Hepatocyte (in vitro differentiated cells): Measurements from ENCODE around the gene ZNF541. TPM values are rescaled to one million over a fixed set of nuclear protein-coding genes. Genes with fewer than 3 reads are reported as not detected.
A peak's percentile ranks its signal among the peaks of the same experiment; 100 is the strongest.

ENCODE experiments used
- DNase-seq: peaks from one replicate; pipeline ENCODE4 v3.0.0-alpha.2; 2016; ENCODE audit warnings: low spot score
- H2AFZ ChIP-seq: fragments of 200-600 bp; sonication (generic); 2 replicates; pipeline ENCODE4 v1.6.0; 2016; ENCODE audit warnings: antibody characterized with exemption, mild to moderate bottlenecking
- H3K27ac ChIP-seq: fragments of 200-600 bp; sonication (generic); 2 replicates; pipeline ENCODE4 v1.5.1; 2016; ENCODE audit warnings: mild to moderate bottlenecking
- H3K27me3 ChIP-seq: fragments of 200-600 bp; sonication (generic); 2 replicates; pipeline ENCODE4 v1.6.1; 2016
- H3K36me3 ChIP-seq: fragments of 200-600 bp; sonication (generic); replicated peaks from 2 replicates; pipeline ENCODE4 v1.5.1; 2016; ENCODE audit warnings: low read depth; ENCODE audit not compliant: insufficient read depth
- H3K4me1 ChIP-seq: fragments of 200-600 bp; sonication (generic); 2 replicates; pipeline ENCODE4 v1.5.1; 2016; ENCODE audit warnings: mild to moderate bottlenecking, moderate library complexity; ENCODE audit not compliant: insufficient read depth
- H3K4me2 ChIP-seq: fragments of 200-600 bp; sonication (generic); 2 replicates; pipeline ENCODE4 v1.6.0; 2016
- H3K4me3 ChIP-seq: fragments of 200-600 bp; sonication (generic); 2 replicates; pipeline ENCODE4 v1.5.1; 2016; ENCODE audit warnings: mild to moderate bottlenecking
- H3K79me2 ChIP-seq: fragments of 200-600 bp; sonication (generic); 2 replicates; pipeline ENCODE4 v1.6.0; 2017; ENCODE audit warnings: mild to moderate bottlenecking
- H3K9me2 ChIP-seq: fragments of 200-600 bp; sonication (generic); replicated peaks from 2 replicates; pipeline ENCODE4 v1.6.0; 2017; ENCODE audit warnings: mild to moderate bottlenecking; ENCODE audit not compliant: insufficient read depth
- H3K9me3 ChIP-seq: fragments of 200-600 bp; sonication (generic); 2 replicates; pipeline ENCODE4 v1.5.1; 2016; ENCODE audit warnings: low read depth, mild to moderate bottlenecking
- H4K20me1 ChIP-seq: fragments of 200-600 bp; sonication (generic); 2 replicates; pipeline ENCODE4 v1.6.0; 2016; ENCODE audit warnings: mild to moderate bottlenecking; ENCODE audit not compliant: insufficient read depth, poor library complexity, severe bottlenecking
- EZH2 ChIP-seq: fragments of 200-600 bp; sonication (generic); IDR thresholded peaks from 2 replicates; pipeline ENCODE4 v1.6.1; 2016; ENCODE audit warnings: antibody characterized with exemption, mild to moderate bottlenecking, borderline replicate concordance
- EZH2phosphoT487 ChIP-seq: fragments of 200-600 bp; sonication (generic); IDR thresholded peaks from one replicate; pipeline ENCODE4 v1.6.1; 2018; ENCODE audit warnings: antibody characterized with exemption, mild to moderate bottlenecking, low read depth, moderate library complexity; ENCODE audit not compliant: unreplicated experiment, severe bottlenecking
- WGBS: methylation state at CpG from one replicate; pipeline ENCODE4 v1.1.6; 2016; ENCODE audit warnings: low lambda C conversion rate; ENCODE audit errors: missing lambda C conversion rate; 5-methylcytosine and 5-hydroxymethylcytosine counted together
- polyA plus RNA-seq: library from polyadenylated mRNA; unstranded; fragments of >200 nt; fragmentation: Nextera tagmentation; extraction: Ambion mirVana; gene quantifications from 2 replicates; pipeline ENCODE4 v1.2.1, GENCODE V29; 2016
- total RNA-seq: library from RNA; depleted of rRNA; stranded (reverse); fragments of >200 nt; gene quantifications from 2 replicates; pipeline ENCODE4 v1.2.3, GENCODE V29; 2014
- TF ChIP-seq, protein P1 (sequence below): fragments of 200-600 bp; sonication (generic); IDR thresholded peaks from 2 replicates; pipeline ENCODE4 v1.5.1; 2016; ENCODE audit warnings: antibody characterized with exemption, mild to moderate bottlenecking; ENCODE audit not compliant: poor library complexity

ZNF541 gene
- total and polyA plus RNA-seq, 2 experiments from 2014 or later = 0.05 to 0.43 TPM

DNA sequence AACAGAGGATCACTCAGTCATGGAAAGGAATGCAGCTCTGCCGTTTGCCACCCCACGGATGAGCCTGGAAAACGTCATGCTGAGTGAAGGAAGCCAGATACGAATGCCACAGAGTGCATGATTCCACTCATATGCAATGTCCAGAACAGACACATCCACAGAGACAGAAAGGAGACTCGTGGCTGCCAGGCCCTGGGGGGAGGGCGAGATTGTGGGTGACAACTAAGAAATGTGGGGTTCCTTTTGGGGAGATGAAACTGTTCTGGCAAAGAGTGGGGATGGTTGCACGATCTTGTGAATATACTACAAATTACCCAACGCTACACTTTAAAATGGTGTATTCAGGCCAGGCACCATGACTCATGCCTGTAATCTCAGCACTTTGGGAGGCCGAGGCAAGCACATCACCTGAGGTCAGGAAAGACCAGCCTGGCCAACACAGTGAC is 30.9 kb downstream of the ZNF541 start:
- no peak overlapping the region for H3K4me2 ChIP-seq
- TF ChIP-seq, protein P1, sequence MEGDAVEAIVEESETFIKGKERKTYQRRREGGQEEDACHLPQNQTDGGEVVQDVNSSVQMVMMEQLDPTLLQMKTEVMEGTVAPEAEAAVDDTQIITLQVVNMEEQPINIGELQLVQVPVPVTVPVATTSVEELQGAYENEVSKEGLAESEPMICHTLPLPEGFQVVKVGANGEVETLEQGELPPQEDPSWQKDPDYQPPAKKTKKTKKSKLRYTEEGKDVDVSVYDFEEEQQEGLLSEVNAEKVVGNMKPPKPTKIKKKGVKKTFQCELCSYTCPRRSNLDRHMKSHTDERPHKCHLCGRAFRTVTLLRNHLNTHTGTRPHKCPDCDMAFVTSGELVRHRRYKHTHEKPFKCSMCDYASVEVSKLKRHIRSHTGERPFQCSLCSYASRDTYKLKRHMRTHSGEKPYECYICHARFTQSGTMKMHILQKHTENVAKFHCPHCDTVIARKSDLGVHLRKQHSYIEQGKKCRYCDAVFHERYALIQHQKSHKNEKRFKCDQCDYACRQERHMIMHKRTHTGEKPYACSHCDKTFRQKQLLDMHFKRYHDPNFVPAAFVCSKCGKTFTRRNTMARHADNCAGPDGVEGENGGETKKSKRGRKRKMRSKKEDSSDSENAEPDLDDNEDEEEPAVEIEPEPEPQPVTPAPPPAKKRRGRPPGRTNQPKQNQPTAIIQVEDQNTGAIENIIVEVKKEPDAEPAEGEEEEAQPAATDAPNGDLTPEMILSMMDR = no peak
- no peak for TF ChIP-seq EZH2phosphoT487
- no peak for TF ChIP-seq EZH2
- peak; percentile 58 for DNase-seq

DNA sequence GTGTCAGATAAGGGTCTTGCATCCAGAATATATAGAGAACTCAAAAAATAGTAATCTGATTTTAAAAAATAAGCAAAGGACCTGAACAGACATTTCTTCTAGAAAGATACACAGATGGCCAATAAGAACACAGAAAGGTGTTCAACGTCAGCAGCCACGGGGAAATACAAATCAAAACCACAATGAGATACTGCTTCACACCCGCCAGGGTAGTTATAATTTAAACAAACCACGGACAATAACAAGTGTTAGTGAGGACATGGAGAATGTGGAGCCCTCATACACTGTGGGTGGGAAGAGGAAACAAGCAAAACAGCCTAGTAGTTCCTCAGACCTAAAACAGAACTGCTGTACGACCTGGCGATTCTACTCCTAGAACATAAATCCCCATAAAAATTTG is 31.4 kb downstream of the ZNF541 start:
- TF ChIP-seq EZH2phosphoT487 (no peak), EZH2 (no peak)
- TF ChIP-seq, protein P1 = no peak
- Histone ChIP-seq H3K9me2 (no peaks in the 10 kb centered on the region), H4K20me1 (no peaks in the 10 kb centered on the region), H3K4me2 (no peak overlapping the region), H3K27ac (peak overlapping the region; percentile 65), H2AFZ (no peak overlapping the region), H3K79me2 (no peaks in the 10 kb centered on the region), H3K27me3 (no peaks in the 10 kb centered on the region), H3K4me1 (no peaks in the 10 kb centered on the region), H3K9me3 (no peaks in the 10 kb centered on the region), H3K36me3 (no peaks in the 10 kb centered on the region), H3K4me3 (no peak overlapping the region)
- whole genome bisulfite sequencing = 56% methylated on average over 6 of the region's 6 CpGs
- DNase-seq = no peak

More for the DNA sequence above, 30.9 kb downstream of the ZNF541 start:
- Histone ChIP-seq H2AFZ (no peak overlapping the region), H3K9me3 (no peaks in the 10 kb centered on the region), H3K27me3 (no peaks in the 10 kb centered on the region), H3K36me3 (no peaks in the 10 kb centered on the region), H3K27ac (peak overlapping the region; percentile 65), H4K20me1 (no peaks in the 10 kb centered on the region), H3K79me2 (no peaks in the 10 kb centered on the region), H3K4me3 (no peak overlapping the region), H3K4me1 (no peaks in the 10 kb centered on the region), H3K9me2 (no peaks in the 10 kb centered on the region)
- WGBS = 38% methylated on average over 9 of the region's 9 CpGs

DNA sequence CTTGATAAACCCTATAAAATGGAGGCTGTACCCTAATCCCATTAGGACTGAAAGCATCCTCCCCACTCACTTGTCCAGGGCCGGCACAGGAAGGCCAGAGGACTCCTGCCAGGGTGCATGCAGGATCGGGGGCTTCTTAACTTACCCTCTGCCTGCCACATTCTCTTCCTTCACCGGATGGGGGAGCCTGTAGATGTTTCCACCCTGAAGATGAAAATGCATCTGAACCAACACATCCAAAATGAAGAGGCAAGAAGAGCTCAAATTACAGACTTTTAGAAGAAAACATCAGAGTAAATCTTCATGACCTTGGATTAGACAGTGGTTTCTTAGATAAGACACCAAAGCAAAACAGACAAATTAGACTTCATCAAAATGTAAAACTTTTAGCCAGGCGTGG is 32.2 kb downstream of the ZNF541 start:
- WGBS = 44% methylated on average over 4 of the region's 4 CpGs
- Histone ChIP-seq H3K9me3 (no peaks in the 10 kb centered on the region), H3K9me2 (no peaks in the 10 kb centered on the region), H3K27ac (peak overlapping the region; percentile 65), H3K79me2 (no peaks in the 10 kb centered on the region), H2AFZ (no peak overlapping the region), H3K27me3 (no peaks in the 10 kb centered on the region), H3K4me2 (no peak overlapping the region), H3K4me1 (no peaks in the 10 kb centered on the region), H3K4me3 (no peak overlapping the region), H4K20me1 (no peaks in the 10 kb centered on the region), H3K36me3 (no peaks in the 10 kb centered on the region)
- TF ChIP-seq EZH2 = no peak
- TF ChIP-seq, protein P1 = peak; percentile 37
- DNase-seq = no peak

DNA sequence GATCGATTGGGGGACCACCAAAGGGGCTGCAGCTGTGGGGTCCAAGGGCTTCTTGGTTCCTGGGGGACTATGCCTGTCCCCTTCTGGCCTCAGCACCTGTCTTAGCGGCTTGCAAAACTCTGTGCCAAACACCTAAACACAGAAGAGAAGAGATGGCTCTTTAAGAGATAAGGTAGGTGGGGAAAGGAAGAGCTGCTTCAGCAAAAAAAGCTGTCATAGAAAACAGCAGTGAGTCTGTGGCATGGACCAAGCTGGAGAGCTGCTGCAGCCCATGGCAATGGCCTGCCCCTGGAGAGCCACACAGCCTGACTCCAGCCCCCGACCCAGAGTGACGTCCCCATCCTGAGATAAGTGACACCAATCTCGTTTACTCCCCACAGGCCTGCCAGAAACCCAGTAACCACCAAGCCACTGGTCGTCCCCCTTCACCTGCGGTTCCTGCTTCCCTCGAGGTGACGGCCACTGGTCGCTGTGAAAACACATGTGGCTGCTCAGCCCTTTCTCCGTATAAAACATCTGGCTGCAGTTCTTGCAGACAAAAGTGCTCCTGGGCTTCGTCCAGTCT is 33.1 kb downstream of the ZNF541 start:
- Histone ChIP-seq H3K9me3 (no peaks in the 10 kb centered on the region), H2AFZ (no peak overlapping the region), H3K4me1 (no peaks in the 10 kb centered on the region), H3K9me2 (no peaks in the 10 kb centered on the region), H3K27me3 (no peaks in the 10 kb centered on the region), H3K4me3 (no peak overlapping the region), H3K36me3 (no peaks in the 10 kb centered on the region), H3K4me2 (no peak overlapping the region), H4K20me1 (no peaks in the 10 kb centered on the region), H3K27ac (no peak overlapping the region), H3K79me2 (no peaks in the 10 kb centered on the region)
- 51% methylated on average over 12 of the region's 12 CpGs for WGBS
- TF ChIP-seq, protein P1 = no peak
- TF ChIP-seq EZH2phosphoT487 (no peak), EZH2 (no peak)
- no peak for DNase-seq
